ENCODE data around the gene LEPR. TPM values are rescaled to one million over a fixed set of nuclear protein-coding genes. Genes with fewer than 3 reads are reported as not detected.

The LEPR gene
- total RNA-seq, 1 experiment from 2014 or later: 3.0 TPM

- H3K4me3 ChIP-seq (ENCODE audit: low read depth in 2 of 2, low read length in 2 of 2): no peak overlapping the region
- no peaks in the 10 kb centered on the region for H3K9me3 ChIP-seq (ENCODE audit: control insufficient read depth, insufficient read depth, low read depth, low read length)
- in situ Hi-C loops (cut with HindIII; ENCODE audit: low pct_unique_long_range_greater_than_20kb, low sequenced_read_pairs) (no loop called here), intact Hi-C loops (cut with micrococcal nuclease; ENCODE audit: unreplicated experiment) (no loop called here)
- no TSS peak for BruUV-seq (replicated peaks)
- H3K27ac ChIP-seq (ENCODE audit: low read length): no peak overlapping the region
- no peaks in the 10 kb centered on the region for H3K4me1 ChIP-seq (ENCODE audit: control insufficient read depth, insufficient read depth, low read length)
- H3K27me3 ChIP-seq (ENCODE audit: control insufficient read depth, insufficient read depth, low read length): no peaks in the 10 kb centered on the region
- TF ChIP-seq POLR2AphosphoS5 (IDR thresholded peaks at IDR 0.05; ENCODE audit: low read depth, low read length): no peak
- no peak for TF ChIP-seq SIN3A (IDR thresholded peaks at IDR 0.05; ENCODE audit: borderline replicate concordance, insufficient read depth, low read depth, low read length)
- TF ChIP-seq REST (IDR thresholded peaks at IDR 0.05; ENCODE audit: insufficient read depth in 1 of 2, low read depth in 2 of 2, low read length in 1 of 2): no peak
- TF ChIP-seq TCF7L2 (IDR thresholded peaks at IDR 0.05; ENCODE audit: low read depth, low read length): no peak
- TF ChIP-seq, protein P1, sequence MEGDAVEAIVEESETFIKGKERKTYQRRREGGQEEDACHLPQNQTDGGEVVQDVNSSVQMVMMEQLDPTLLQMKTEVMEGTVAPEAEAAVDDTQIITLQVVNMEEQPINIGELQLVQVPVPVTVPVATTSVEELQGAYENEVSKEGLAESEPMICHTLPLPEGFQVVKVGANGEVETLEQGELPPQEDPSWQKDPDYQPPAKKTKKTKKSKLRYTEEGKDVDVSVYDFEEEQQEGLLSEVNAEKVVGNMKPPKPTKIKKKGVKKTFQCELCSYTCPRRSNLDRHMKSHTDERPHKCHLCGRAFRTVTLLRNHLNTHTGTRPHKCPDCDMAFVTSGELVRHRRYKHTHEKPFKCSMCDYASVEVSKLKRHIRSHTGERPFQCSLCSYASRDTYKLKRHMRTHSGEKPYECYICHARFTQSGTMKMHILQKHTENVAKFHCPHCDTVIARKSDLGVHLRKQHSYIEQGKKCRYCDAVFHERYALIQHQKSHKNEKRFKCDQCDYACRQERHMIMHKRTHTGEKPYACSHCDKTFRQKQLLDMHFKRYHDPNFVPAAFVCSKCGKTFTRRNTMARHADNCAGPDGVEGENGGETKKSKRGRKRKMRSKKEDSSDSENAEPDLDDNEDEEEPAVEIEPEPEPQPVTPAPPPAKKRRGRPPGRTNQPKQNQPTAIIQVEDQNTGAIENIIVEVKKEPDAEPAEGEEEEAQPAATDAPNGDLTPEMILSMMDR (IDR thresholded peaks at IDR 0.05): no peak
- ChIA-PET POLR2A (no interaction called here), CTCF (no interaction called here)
- no peak for DNase-seq (ENCODE audit: low read depth, low spot score)
- H3K36me3 ChIP-seq (ENCODE audit: control insufficient read depth, insufficient read depth, low read length): no peaks in the 10 kb centered on the region
- no peak for ATAC-seq
These were observed 11.2 kb upstream of the LEPR start for GRCh38 chr1:65409314-65409713.

DNA sequence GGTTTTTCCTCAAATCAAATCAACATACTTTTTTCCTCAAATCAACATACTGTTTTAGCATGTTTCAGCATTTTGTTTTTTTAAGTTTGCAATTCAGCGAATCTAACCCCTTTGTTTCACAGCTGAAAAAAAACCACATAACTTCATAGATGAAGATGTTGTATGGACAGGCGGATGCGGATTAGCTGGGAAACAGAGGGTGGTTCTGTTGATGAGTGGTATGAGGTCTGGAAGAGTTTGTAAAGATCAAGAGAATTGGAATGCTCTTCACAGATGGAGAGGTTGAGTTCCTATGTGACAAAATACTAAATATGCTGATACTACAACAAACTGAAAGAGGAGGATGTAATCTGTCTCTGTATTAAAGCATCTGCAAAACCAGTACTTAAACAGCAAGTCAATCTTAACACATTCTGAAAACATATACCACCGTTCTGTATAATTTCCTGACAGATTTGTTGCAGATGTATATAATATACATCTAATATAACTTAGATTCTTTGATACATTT, 10.6 kb upstream of the LEPR start:
- CTCF ChIA-PET: no interaction called here
- POLR2A ChIA-PET: no interaction called here
- Histone ChIP-seq H3K9me3 (ENCODE audit: control insufficient read depth, insufficient read depth, low read depth, low read length) (no peaks in the 10 kb centered on the region), H3K36me3 (ENCODE audit: control insufficient read depth, insufficient read depth, low read length) (no peaks in the 10 kb centered on the region), H3K4me1 (ENCODE audit: control insufficient read depth, insufficient read depth, low read length) (no peaks in the 10 kb centered on the region), H3K27ac (ENCODE audit: low read length) (no peak overlapping the region), H3K27me3 (ENCODE audit: control insufficient read depth, insufficient read depth, low read length) (no peaks in the 10 kb centered on the region), H3K4me3 (ENCODE audit: low read depth in 2 of 2, low read length in 2 of 2) (no peak overlapping the region)
- ATAC-seq (no peak), DNase-seq (ENCODE audit: low read depth, low spot score) (no peak)
- no peak for TF ChIP-seq POLR2AphosphoS5 (IDR thresholded peaks at IDR 0.05; ENCODE audit: low read depth, low read length)
- no peak for TF ChIP-seq SIN3A (IDR thresholded peaks at IDR 0.05; ENCODE audit: borderline replicate concordance, insufficient read depth, low read depth, low read length)
- TF ChIP-seq REST (IDR thresholded peaks at IDR 0.05; ENCODE audit: insufficient read depth in 1 of 2, low read depth in 2 of 2, low read length in 1 of 2): no peak
- no peak for TF ChIP-seq TCF7L2 (IDR thresholded peaks at IDR 0.05; ENCODE audit: low read depth, low read length)
- TF ChIP-seq, protein P1 (IDR thresholded peaks at IDR 0.05): no peak
- in situ Hi-C loops (cut with HindIII; ENCODE audit: low pct_unique_long_range_greater_than_20kb, low sequenced_read_pairs): no loop called here
- intact Hi-C loops (cut with micrococcal nuclease; ENCODE audit: unreplicated experiment): no loop called here
- BruUV-seq (replicated peaks): no TSS peak
